Stimulated activated CD4-positive, alpha-beta T cell treated with anti-CD3 and anti-CD28 coated beads, Interleukin-2, amount 100 ng/mL, for 24 hours (primary cell): ENCODE data around the gene KLF15.

Source experiments
- DNase-seq, 2 donors: peaks; one replicate each; pipeline ENCODE4 v3.0.0-alpha.2; 2020

Gene KLF15

DNA sequence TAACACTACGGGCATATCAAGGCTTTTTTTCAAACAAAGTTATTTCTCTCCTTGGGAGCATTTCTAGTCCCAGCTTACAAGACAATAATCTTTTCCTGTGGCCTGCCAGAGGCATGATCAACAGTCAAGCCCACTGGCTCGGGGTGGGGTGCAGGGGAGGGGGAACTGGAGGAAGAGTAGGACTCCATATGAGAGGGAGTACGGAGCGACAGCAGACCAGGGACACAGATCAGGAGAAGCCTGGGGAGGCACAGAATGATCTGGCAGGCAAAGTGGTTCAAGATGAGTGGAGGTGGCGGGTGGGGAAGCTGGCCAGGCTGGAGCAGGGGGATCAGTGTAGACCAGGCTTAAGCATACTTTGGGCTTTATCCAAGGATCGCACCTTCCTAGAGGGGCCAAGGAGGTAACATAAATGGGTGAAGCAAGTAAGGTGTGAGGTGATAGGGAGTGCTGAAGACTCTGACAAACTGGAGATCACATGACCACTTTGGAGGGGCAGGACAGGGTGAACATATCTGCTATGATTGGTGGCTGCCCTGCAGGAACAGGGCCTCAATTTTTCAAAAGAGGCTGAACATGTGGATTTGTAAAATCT, 37.4 kb downstream of the KLF15 start:
- no peak for DNase-seq

DNA sequence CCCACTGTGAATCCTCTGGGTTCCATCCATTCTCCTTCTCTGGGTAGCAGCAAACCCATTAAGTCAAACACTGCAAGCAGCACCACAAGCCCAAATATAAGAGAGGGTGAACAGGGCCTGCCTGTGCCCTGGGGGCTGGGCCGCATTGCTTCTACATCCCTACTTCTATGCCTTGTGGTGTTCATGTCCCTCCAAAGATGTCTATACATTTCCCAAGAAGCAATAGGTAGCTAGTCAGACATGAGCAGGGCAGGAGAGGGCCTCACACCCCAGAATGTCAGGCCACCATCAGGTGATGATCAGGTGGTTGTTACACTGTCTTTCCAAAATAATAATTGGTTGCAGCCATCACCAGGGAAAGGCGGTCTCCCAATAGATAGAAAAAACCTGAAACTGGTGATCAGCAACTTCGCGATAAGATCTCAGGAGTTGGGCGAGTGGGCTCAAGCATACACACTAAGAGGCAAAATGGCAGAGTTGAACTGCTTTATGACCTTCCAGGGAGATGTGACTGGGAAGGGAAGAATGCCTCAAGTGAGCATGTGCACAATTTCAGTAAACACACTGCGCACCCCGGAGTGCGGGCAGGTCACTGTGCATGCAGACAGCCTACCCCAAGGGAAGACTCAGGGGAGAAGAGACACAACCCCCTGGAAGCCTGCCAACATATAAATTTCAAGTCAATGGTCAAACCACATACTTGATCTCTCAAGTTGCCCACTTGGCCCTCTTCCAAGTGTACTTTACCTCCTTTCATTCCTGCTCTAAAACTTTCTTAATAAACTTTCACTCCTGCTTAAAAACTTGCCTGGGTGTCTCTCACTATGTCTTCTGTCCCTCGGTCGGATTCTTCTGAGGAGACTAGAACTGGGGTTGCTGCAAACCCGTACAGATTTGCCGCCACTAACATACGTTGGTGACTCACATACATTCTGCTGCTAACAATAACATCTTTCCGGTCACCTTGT, 39.9 kb downstream of the KLF15 start:
- DNase-seq: no peak

DNA sequence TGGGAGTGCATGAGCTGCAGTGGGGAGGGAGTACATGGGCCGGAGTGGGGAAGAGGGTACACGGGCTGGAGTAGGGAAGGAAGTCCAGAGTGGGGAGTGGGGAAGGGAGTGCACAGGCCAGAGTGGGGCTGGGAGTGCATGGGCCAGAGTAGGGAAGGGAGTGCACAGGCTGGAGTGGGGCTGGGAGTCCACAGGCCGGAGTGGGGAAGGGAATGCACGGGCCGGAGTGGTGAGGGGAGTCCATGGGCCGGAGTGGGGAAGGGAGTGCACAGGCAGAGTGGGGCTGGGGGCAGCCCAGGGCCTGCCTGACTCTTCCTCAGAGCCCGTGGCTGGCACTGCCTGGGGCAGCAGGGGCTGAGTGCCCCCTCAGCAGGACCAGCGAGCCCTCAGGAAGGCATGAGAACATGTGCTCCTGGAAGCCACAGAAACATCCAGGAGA, 40.7 kb downstream of the KLF15 start:
- DNase-seq: no peak

GRCh38 chr3:126316031-126316461, 41.2 kb downstream of the KLF15 start:
- DNase-seq: no peak

DNA sequence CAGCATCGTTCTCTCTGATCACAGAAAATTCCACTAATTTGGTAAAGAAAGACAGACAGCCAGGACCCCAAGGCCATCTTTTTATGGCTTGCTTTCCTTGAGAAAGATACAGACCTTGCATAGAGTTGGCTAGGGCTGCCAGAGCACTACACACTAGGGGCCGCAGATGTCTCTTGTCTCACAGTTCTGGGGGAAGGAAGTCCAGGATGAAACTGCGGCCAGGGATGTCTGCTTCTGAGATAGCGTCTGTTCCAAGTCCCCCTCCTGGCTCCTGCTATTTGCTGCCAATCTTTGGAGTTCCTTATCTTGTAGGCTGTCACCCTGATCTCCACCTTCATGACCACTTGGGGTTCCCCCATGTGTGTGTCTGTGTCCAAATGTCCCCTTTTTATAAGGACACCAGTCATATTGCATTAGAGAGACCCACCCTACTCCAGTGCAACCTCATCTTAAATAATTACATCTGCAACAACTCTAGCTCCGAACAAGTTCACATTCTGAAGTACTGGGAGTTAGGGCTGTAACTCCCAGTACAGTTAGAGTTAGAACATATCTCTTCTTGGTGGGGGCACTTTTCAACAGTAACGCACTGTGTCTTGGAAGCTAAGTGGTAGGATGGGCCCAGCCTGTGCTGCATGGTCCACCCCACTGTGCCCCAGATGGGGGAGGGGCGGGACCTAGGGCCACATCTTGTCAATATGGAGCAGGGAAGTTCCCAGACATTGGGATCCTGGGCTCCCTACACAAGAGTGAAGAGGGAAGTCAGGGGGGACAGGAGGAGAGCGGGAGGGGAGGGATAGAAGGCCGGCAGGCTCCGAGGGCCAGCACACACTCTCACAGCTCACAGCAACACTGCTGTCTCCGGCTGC, 42.2 kb downstream of the KLF15 start:
- DNase-seq: no peak

DNA sequence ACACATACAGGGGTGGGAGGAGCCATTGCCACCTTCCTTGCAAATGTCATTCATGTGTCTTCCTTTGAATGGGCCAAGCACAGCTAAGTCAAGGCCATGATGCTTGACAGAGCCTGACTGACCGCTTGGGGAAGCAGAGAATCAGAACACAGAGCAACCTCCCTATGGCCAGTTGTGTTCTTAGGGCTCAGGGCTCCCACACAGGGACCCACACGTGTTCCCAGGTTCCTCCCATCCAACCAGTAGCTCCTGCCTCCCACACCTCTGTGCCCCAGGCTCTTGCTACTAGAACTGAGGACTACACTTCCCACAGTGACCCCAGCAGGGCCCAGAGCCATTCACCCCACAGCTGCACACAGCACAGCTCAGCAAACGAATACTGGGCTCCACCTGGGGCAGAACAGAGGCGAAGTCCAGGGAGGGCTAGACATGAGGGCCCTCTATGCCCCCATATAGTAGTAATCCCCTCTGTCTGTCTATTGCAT, 42.9 kb downstream of the KLF15 start:
- DNase-seq: no peak

- no peak for DNase-seq
Observed at GRCh38 chr3:126313580-126314304, 43.5 kb downstream of the KLF15 start.

- DNase-seq: no peak
Observed at GRCh38 chr3:126313166-126313565, 44.0 kb downstream of the KLF15 start.

GRCh38 chr3:126312341-126312740, 44.9 kb downstream of the KLF15 start:
- DNase-seq: no peak

- no peak for DNase-seq
Observed at GRCh38 chr3:126311338-126311978, 45.8 kb downstream of the KLF15 start.

- no peak for DNase-seq
Observed at GRCh38 chr3:126310816-126311215, 46.4 kb downstream of the KLF15 start.

GRCh38 chr3:126309861-126310655, 47.1 kb downstream of the KLF15 start:
- DNase-seq: no peak

DNA sequence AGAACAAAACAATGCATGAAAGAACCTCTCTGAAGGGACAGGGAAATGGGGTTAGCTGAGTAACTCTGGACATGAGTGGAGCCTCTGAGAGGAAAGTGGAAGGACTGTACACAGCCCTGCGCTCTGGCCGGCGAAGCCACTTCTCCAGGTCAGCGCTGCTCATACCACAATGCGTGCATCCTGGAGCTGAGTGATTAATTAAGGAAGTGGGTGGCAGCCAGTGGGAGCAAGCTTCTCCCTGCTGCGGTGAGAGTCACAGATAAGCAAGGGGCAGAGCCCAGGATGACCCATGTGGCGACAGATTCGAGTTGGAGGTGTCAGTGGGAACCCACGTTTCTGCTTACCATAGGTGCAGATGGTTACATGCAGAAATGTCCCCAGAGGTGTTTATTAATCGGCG, 48.0 kb downstream of the KLF15 start:
- DNase-seq: no peak

GRCh38 chr3:126308394-126309125, 48.6 kb downstream of the KLF15 start:
- DNase-seq: no peak

DNA sequence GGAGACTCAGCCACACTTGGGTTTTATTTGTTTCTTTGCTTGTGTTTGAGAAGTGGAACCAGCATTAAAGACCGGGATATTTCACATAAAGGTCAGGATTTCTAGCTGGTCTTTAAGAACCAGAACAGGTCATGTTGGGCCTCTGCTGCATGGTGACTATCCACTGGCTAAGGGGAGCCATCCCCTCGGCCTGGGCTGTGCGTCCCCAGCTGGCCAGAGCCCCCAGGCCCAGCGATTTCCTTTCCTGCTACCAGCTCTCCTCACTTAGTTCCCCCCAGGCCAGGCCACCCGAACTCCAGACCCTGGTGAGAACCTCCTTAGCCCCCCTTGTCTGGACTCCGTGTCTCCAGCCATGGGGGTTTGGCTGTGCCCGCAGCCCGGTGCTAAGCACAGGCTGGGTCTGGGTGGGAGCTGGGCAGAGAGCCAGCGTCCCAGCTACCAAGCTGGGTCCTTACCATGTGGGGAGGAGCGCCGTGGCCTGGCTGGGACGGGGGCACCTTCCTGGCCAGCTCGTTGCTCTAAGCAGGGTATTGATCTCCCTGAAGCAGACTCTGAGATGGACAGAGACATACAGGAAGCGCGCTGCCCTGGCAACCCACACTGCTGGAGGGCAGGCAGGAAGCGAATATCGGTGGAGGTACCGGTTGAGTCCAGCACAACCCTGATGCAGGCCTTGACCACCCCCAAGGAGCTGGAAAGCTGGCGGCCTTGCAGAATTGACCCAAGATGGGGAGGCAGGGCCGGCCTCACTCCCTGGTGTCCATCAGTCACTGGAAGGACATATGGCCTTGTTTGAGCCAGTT, 49.4 kb downstream of the KLF15 start:
- DNase-seq: no peak

DNA sequence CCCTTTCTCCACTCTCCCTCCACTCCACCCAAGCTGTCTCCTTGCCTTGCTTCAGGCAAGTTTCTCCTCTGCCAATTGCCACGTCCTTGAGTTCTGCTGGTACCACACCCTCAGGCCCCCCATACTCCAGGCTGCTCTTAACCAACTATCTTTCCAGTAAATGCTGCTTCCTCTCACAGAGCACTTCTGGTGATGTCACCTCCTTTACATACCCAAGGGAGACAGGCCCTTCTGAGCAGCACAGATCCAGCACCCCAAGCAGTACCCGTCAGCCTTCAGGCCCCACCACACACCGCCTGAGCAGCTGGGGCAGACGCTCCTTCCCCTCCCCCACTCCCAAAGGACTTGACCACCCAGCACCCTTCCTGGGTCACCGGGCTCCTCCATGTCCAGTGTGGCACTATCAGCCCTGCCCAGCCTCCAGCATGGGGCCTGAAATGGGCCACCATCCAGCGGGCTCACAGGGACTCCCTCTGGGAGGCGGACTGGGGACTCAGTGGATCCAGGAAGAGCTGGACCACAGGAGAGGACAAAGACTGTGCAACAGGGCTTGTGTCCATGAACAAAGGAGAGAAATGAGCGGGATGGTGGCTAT, 50.2 kb downstream of the KLF15 start:
- DNase-seq: no peak

DNA sequence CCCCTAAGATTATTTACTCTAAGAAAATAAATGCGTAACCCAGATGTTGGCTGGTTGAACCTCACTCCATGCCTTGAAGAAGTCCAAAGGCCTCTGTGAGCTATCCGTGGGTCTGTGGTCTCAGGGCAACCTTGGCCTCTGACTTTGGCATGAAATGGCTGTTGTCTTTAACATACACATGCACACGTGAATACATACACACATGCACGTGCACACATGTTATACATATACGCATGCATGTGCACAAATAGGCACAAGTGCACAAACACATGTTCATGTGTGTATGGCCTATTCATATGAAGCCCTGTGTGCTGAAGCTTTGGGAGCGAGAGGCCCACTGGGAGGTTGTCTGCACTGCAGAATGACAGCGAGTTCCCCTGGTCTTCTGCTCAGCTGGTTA, 50.8 kb downstream of the KLF15 start:
- DNase-seq: no peak

GRCh38 chr3:126305427-126305826, 51.8 kb downstream of the KLF15 start:
- no peak for DNase-seq

- DNase-seq: no peak
Observed at GRCh38 chr3:126304704-126305103, 52.5 kb downstream of the KLF15 start.
